GM21390 (cell line): Measurements from ENCODE around the gene SMYD4.
"Not testable (repeated sequence)": the region's sequence is repeated elsewhere in the genome, so short reads cannot be mapped to it uniquely, and the experiment has no call there.

Experiments
- ATAC-seq: cut with Tn5 transposase; IDR thresholded peaks from one replicate; pipeline ENCODE4 v1.9.1; 2021; ENCODE audit not compliant: unreplicated experiment

Gene SMYD4

GRCh38 chr17:1783271-1783670, 46.4 kb downstream of the SMYD4 start:
- ATAC-seq, result no peak

- no peak for ATAC-seq
These were observed 47.5 kb downstream of the SMYD4 start for GRCh38 chr17:1782171-1782567.

- ATAC-seq, result no peak
These were observed 50.1 kb downstream of the SMYD4 start for GRCh38 chr17:1779571-1780131.

- ATAC-seq, result no peak
These were observed 52.8 kb downstream of the SMYD4 start for GRCh38 chr17:1776857-1777256.

GRCh38 chr17:1776328-1776727, 53.4 kb downstream of the SMYD4 start:
- no peak for ATAC-seq

GRCh38 chr17:1774390-1775176, 55.1 kb downstream of the SMYD4 start:
- ATAC-seq, result no peak

- no peak for ATAC-seq
These were observed 56.0 kb downstream of the SMYD4 start for GRCh38 chr17:1773696-1774181.

GRCh38 chr17:1773000-1773695, 56.6 kb downstream of the SMYD4 start:
- ATAC-seq, result not testable (repeated sequence)

- ATAC-seq, result no peak
These were observed 59.8 kb downstream of the SMYD4 start for GRCh38 chr17:1769822-1770477.

- ATAC-seq, result no peak
These were observed 62.3 kb downstream of the SMYD4 start for GRCh38 chr17:1767358-1767757.

- no peak for ATAC-seq
These were observed 63.1 kb downstream of the SMYD4 start for GRCh38 chr17:1766382-1767135.

- ATAC-seq, result no peak
These were observed 64.1 kb downstream of the SMYD4 start for GRCh38 chr17:1765576-1765975.

- not testable (repeated sequence) for ATAC-seq
These were observed 65.0 kb downstream of the SMYD4 start for GRCh38 chr17:1764705-1765104.

GRCh38 chr17:1764284-1764683, 65.4 kb downstream of the SMYD4 start:
- ATAC-seq, result no peak

GRCh38 chr17:1762901-1763898, 66.5 kb downstream of the SMYD4 start:
- ATAC-seq, result no peak

GRCh38 chr17:1762233-1762900, 67.3 kb downstream of the SMYD4 start:
- ATAC-seq, result no peak

- ATAC-seq, result no peak
These were observed 70.2 kb downstream of the SMYD4 start for GRCh38 chr17:1759529-1759928.

- no peak for ATAC-seq
These were observed 70.9 kb downstream of the SMYD4 start for GRCh38 chr17:1758807-1759206.

- ATAC-seq, result no peak
These were observed 73.9 kb downstream of the SMYD4 start for GRCh38 chr17:1755827-1756262.
